Epithelial cell of esophagus (primary cell): ENCODE measurements around the gene CYP11A1.

Experiments used
- DNase-seq: peaks from one replicate; pipeline ENCODE4 v3.0.0; 2010; ENCODE audit warnings: low read depth
- H3K4me3 ChIP-seq: 2 replicates; pipeline ENCODE4 v1.5.1; 2011; ENCODE audit warnings: mild to moderate bottlenecking, low read length, control low read depth
- CTCF ChIP-seq: IDR thresholded peaks from 2 replicates; pipeline ENCODE4 v1.5.1; 2011; ENCODE audit warnings: low read depth, mild to moderate bottlenecking, low read length, control low read depth, inconsistent platforms; ENCODE audit not compliant: insufficient read depth; ENCODE audit errors: missing control alignments

CYP11A1 gene

GRCh38 chr15:74336061-74337005 lies 31.1 kb downstream of the CYP11A1 start:
- TF ChIP-seq CTCF = peak; percentile 29
- no peak overlapping the region for H3K4me3 ChIP-seq
- DNase-seq = peak; percentile 61

GRCh38 chr15:74335396-74335795 lies 32.0 kb downstream of the CYP11A1 start:
- TF ChIP-seq CTCF = no peak
- DNase-seq = no peak
- no peak overlapping the region for H3K4me3 ChIP-seq

GRCh38 chr15:74334127-74334526 lies 33.3 kb downstream of the CYP11A1 start:
- TF ChIP-seq CTCF = no peak
- DNase-seq = no peak
- H3K4me3 ChIP-seq = no peak overlapping the region

GRCh38 chr15:74333662-74334061 lies 33.8 kb downstream of the CYP11A1 start:
- H3K4me3 ChIP-seq = no peak overlapping the region
- no peak for TF ChIP-seq CTCF
- DNase-seq = peak; percentile 59

- DNase-seq = no peak
- H3K4me3 ChIP-seq = no peak overlapping the region
- no peak for TF ChIP-seq CTCF
Observed at GRCh38 chr15:74333093-74333492, 34.4 kb downstream of the CYP11A1 start.

GRCh38 chr15:74332611-74333010 lies 34.8 kb downstream of the CYP11A1 start:
- TF ChIP-seq CTCF = no peak
- no peak overlapping the region for H3K4me3 ChIP-seq
- DNase-seq = no peak

GRCh38 chr15:74332011-74332410 lies 35.4 kb downstream of the CYP11A1 start:
- no peak overlapping the region for H3K4me3 ChIP-seq
- DNase-seq = no peak
- no peak for TF ChIP-seq CTCF
